Upper lobe of left lung (tissue), 4 donors: Measurements from ENCODE around the gene PSMC3.

Source experiments
- POLR2A ChIP-seq, 4 donors: fragments of 450-650 bp; IDR thresholded peaks; one replicate each; pipeline ENCODE4 v1.5.1; 2016 to 2017; ENCODE audit warnings: antibody characterized with exemption in 4 of 4, mild to moderate bottlenecking in 2 of 4
- POLR2AphosphoS5 ChIP-seq, 2 donors: sonication (generic); formaldehyde crosslinking; IDR thresholded peaks; one replicate each; pipeline ENCODE4 v1.5.1; 2017; ENCODE audit warnings: antibody characterized with exemption in 2 of 2
- TF ChIP-seq, protein P1 (sequence below), 6 experiments: fragments of 450-650 bp in 4 of 6; fragments of 200-600 bp in 2 of 6; sonication (generic) in 2 of 6; IDR thresholded peaks; one replicate each; pipeline ENCODE4 v1.5.1; 2016 to 2019; ENCODE audit warnings: antibody characterized with exemption in 6 of 6

- TF ChIP-seq, protein P1, sequence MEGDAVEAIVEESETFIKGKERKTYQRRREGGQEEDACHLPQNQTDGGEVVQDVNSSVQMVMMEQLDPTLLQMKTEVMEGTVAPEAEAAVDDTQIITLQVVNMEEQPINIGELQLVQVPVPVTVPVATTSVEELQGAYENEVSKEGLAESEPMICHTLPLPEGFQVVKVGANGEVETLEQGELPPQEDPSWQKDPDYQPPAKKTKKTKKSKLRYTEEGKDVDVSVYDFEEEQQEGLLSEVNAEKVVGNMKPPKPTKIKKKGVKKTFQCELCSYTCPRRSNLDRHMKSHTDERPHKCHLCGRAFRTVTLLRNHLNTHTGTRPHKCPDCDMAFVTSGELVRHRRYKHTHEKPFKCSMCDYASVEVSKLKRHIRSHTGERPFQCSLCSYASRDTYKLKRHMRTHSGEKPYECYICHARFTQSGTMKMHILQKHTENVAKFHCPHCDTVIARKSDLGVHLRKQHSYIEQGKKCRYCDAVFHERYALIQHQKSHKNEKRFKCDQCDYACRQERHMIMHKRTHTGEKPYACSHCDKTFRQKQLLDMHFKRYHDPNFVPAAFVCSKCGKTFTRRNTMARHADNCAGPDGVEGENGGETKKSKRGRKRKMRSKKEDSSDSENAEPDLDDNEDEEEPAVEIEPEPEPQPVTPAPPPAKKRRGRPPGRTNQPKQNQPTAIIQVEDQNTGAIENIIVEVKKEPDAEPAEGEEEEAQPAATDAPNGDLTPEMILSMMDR (IDR thresholded peaks at IDR 0.05) = no peak
- TF ChIP-seq POLR2AphosphoS5 (IDR thresholded peaks at IDR 0.05) (no peak), POLR2A (IDR thresholded peaks at IDR 0.05) (peak in 1 of 4 donors; percentile 1)
These were observed 30.8 kb downstream of the PSMC3 start for GRCh38 chr11:47395223-47396048.
